ENCODE data around the gene KLHL22. TPM values are rescaled to one million over a fixed set of nuclear protein-coding genes. Genes with fewer than 3 reads are reported as not detected.

KLHL22 gene
- total and polyA plus RNA-seq, 2 donors (not counting 3 experiments of a cell fraction or from before 2014, with no cell fraction given), result 24.2 to 33.6 TPM

GRCh38 chr22:20423008-20423905 is 72.3 kb downstream of the KLHL22 start:
- H3K4me2 ChIP-seq (ENCODE audit: insufficient read depth, low read length), result no peak overlapping the region
- H2AFZ ChIP-seq (ENCODE audit: low read depth, low read length), result no peak overlapping the region

More at GRCh38 chr22:20423008-20423905, 72.3 kb downstream of the KLHL22 start:
- no peak overlapping the region for H3K4me3 ChIP-seq (replicated peaks in 1 of 3; ENCODE audit: insufficient read depth in 1 of 3, low read depth in 1 of 3, low read length in 3 of 3)
- peaks cover 0 to 12% of the 10 kb centered on the region in 2 experiments for H3K36me3 ChIP-seq (ENCODE audit: control insufficient read depth in 2 of 2, extremely low read depth in 1 of 2, insufficient read depth in 2 of 2, low read length in 2 of 2)
- no peaks in the 10 kb centered on the region for H3K79me2 ChIP-seq (ENCODE audit: control insufficient read depth, insufficient read depth, low read length)
- H3K9me3 ChIP-seq (replicated peaks; ENCODE audit: control insufficient read depth, insufficient read depth, low read length), result no peaks in the 10 kb centered on the region
- ChIA-PET CTCF (interaction anchor here (1.1 kb wide), 1 partner anchor 33 kb away, joined by 3 read pairs; no protein-coding TSS in a partner anchor), POLR2A (no interaction called here)
- H3K27ac ChIP-seq (ENCODE audit: insufficient read depth, low read depth, low read length), result no peak overlapping the region
- no peak overlapping the region for H3K9ac ChIP-seq (replicated peaks; ENCODE audit: extremely low read depth, insufficient read depth, low read length)
- intact Hi-C loops (cut with micrococcal nuclease) (no loop called here), dilution Hi-C loops (cut with MboI; ENCODE audit: extremely low pct_ligation_motif_present, low sequenced_read_pairs) (no loop called here)
- H3K9me1 ChIP-seq (replicated peaks; ENCODE audit: control insufficient read depth, extremely low read depth, insufficient read depth, low read length), result no peaks in the 10 kb centered on the region
- no peaks in the 10 kb centered on the region for H3K4me1 ChIP-seq (ENCODE audit: control insufficient read depth, extremely low read depth, insufficient read depth, low read length)
- FAIRE-seq (no peak), DNase-seq (ENCODE audit: low read depth, low spot score) (no peak)
- TF ChIP-seq GATA2 (IDR thresholded peaks at IDR 0.05; ENCODE audit: insufficient read depth, insufficient read length, low read depth, low read length), result no peak
- no peak for TF ChIP-seq MYC (IDR thresholded peaks at IDR 0.05; ENCODE audit: low read depth, low read length)
- no peak for TF ChIP-seq CTCF (IDR thresholded peaks at IDR 0.05; ENCODE audit: extremely low read depth in 1 of 2, insufficient read depth in 1 of 2, low read depth in 1 of 2, low read length in 2 of 2)
- TF ChIP-seq POLR2A (IDR thresholded peaks at IDR 0.05; ENCODE audit: low read depth, low read length), result no peak
- TF ChIP-seq JUN (IDR thresholded peaks at IDR 0.05; ENCODE audit: borderline replicate concordance, insufficient read depth, insufficient read length, low read depth), result no peak
- TF ChIP-seq POLR2AphosphoS5 (IDR thresholded peaks at IDR 0.05; ENCODE audit: insufficient read depth, low read depth, low read length), result no peak
- TF ChIP-seq EZH2 (IDR thresholded peaks at IDR 0.05; ENCODE audit: borderline replicate concordance, low read depth, low read length, severe bottlenecking), result no peak
- TF ChIP-seq MAX (IDR thresholded peaks at IDR 0.05; ENCODE audit: insufficient read depth, insufficient read length), result no peak
- no peak for TF ChIP-seq FOS (IDR thresholded peaks at IDR 0.05; ENCODE audit: borderline replicate concordance, insufficient read depth, low read length)
- BruUV-seq (replicated peaks), result no TSS peak
- no peaks in the 10 kb centered on the region for H3K27me3 ChIP-seq (ENCODE audit: control insufficient read depth in 2 of 2, insufficient read depth in 2 of 2, low read length in 2 of 2)
- no peaks in the 10 kb centered on the region for H4K20me1 ChIP-seq (replicated peaks; ENCODE audit: control insufficient read depth, extremely low read depth, insufficient read depth, low read length)

Data from endothelial cell of umbilical vein (primary cell).